GM12873 (cell line): ENCODE measurements around the gene PREX1.

Experiments used
- TF ChIP-seq, protein P1 (sequence below): IDR thresholded peaks from 2 replicates; pipeline ENCODE4 v1.5.1; 2012; ENCODE audit warnings: low read depth, mild to moderate bottlenecking, moderate library complexity, low read length, control low read depth; ENCODE audit not compliant: insufficient read depth; ENCODE audit errors: missing control alignments

The PREX1 gene

DNA sequence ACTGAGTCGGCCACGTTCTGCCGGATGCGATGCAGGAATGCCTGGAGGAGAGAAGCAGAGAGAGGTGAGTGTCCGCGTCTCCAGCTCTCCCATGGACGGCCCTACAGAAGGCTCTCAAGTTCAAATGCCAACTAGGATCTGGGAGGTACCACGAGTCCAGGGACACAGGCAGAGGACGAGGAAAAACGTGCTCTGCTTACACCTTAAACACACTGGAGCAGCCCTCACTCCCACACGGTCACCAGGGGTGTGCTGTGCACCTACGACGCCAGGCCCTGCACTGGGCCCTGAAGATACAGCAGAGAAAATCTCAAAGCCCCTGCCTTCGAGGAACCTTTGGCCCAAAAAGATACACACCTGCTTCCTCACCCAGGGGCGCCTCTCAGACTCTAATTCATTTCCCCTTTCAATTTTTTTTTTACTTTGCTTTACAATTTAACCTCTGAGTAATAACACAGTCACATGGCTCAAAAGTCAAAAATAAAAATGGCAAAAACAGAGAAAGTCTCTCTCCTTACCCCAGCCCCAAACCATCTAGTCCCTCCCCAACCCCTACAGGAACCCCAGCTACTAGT is 79.9 kb downstream of the PREX1 start:
- TF ChIP-seq, protein P1, sequence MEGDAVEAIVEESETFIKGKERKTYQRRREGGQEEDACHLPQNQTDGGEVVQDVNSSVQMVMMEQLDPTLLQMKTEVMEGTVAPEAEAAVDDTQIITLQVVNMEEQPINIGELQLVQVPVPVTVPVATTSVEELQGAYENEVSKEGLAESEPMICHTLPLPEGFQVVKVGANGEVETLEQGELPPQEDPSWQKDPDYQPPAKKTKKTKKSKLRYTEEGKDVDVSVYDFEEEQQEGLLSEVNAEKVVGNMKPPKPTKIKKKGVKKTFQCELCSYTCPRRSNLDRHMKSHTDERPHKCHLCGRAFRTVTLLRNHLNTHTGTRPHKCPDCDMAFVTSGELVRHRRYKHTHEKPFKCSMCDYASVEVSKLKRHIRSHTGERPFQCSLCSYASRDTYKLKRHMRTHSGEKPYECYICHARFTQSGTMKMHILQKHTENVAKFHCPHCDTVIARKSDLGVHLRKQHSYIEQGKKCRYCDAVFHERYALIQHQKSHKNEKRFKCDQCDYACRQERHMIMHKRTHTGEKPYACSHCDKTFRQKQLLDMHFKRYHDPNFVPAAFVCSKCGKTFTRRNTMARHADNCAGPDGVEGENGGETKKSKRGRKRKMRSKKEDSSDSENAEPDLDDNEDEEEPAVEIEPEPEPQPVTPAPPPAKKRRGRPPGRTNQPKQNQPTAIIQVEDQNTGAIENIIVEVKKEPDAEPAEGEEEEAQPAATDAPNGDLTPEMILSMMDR = no peak

DNA sequence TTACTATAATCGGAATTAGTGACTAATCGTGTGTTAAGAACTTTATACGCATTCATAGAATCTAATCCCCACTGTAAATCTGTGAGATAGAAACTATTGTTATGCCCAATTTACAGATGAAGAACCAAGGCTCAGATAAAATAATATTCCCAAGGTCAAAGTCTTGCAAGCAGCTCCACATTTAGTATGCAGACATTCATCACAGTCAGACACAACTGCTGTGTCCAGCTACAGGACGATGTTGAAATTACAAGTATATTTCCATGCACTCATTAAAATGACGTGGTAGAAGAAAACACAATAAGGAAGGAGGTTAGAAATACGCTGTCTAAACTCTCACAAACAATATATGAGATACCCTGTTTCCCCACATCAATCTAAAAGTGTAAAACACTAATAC is 82.5 kb downstream of the PREX1 start:
- TF ChIP-seq, protein P1 = no peak

DNA sequence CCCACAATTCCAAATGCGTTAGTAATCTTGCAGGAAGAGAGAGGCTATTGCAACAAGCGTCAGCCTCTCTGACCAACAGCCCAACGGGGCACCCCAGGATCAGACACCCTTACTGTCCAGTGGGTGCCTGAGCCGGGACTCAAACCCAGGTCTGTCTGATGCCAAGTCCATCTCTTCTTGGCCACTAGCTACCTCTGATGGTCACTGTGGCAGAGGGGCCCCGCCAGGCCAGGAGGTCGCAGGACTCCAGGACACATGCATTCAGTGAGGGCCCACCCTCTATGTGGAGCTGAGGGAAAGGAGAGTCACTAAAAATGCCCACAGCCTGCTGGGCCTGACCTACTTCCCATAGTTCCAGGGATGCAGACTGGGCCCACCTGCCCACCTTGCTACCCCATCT is 83.3 kb downstream of the PREX1 start:
- TF ChIP-seq, protein P1 = no peak

DNA sequence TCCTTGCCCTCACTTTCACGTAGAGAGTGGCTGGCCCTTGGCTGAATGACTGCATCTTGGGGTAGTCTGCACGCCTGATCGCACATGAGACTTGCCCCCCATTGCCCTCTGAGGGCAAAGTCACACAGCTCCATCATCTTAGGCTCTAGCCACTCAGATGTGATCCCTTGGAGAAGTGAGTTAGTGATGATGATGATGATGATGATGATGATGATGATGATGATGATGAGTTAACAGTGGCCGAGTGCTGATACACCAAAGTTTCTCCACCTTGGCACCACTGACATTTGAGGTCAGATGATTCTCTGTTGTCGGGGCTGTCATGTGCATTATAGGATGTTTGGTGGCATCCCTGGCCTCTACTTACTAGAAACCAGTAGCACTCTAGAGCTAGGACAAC is 84.0 kb downstream of the PREX1 start:
- TF ChIP-seq, protein P1 = no peak

DNA sequence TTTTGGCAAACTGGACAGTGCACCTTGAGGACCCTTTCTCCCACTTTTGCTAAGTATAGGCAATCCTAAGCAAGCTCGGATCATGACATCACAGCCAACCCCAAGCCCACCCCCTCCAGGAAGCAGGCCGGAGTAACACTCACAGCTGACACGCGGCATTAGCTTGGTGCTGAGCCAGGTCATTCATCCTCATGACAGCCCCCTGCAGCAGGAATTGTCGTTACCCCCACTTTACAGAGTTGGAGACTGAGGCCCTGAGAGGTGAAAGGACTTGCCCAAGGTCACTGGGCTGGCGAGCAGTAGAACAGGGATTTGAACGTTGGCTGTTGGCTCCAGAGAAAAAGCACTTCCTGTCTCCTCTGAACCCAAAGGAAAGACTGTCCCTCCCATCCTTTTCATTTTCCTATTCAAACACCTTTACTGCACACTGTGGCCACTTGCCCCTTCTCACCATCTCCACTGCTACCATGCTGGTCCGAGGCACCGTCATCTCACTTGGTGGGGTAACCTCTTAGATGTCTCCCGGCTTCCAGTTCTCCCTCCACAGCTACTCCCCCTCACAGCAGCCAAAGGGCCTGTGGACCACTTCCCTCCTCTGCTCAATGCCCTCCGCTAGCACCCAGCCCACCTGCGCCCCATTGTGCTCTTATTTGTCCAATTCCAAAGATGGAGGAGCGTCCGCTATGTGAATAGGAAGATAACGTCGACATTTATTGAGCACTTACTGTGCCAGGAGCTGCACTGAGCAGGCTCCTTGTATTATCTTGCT is 84.7 kb downstream of the PREX1 start:
- TF ChIP-seq, protein P1 = no peak

DNA sequence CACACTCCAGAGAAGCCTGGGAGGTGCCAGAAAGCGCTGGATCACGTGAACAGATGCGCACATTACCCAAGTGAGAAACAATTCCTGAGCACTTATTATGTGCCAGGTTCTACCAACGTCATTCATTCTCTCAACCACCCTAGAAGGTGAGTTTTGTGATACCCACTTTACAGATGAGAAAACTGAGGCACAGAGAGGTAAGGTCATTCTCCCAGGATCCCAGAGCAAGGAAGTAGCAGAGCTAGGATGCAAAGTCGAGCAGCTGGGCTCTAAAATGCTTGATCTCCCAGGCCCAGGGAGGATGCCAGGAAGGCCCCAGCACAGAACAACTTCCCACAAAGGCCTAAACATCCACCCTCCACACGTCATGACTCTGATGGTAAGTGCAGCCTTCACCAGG is 85.6 kb downstream of the PREX1 start:
- TF ChIP-seq, protein P1 = no peak

DNA sequence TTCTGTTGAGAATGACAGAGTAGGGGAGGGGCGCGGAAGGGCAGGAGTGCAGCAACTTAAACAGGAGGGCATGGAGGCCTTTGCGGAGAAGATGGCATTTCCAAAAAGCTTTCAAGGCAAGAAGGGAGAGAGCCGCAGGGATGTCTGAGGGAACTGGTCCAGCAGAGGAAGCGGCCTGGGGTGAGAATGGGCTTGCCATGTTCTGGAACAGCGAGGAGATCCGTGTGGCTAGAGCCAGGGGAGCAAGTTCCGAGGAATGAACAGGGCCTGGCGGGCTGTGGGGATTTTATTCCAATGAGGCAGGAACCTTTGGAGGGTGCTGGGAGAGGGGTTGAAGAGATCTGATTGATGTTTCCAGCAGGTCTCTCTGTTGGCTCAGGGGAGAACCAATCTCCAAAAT is 86.1 kb downstream of the PREX1 start:
- TF ChIP-seq, protein P1 = no peak
